Natural killer cell (primary cell): ENCODE data around the gene RNU6-1. TPM values are rescaled to one million over a fixed set of nuclear protein-coding genes. Genes with fewer than 3 reads are reported as not detected.

Experiments
- ATAC-seq, 3 donors: fragments of 150-1000 bp in 2 of 3; fragments of 200-7000 bp in 1 of 3; cut with Tn5 transposase; 1 replicate in 1 of 3; 2 replicates in 2 of 3; pipeline ENCODE4 v1.10.0; 2021; ENCODE audit warnings: mild to moderate bottlenecking in 2 of 3, moderate library complexity in 2 of 3
- DNase-seq, 2 donors: peaks; one replicate each; pipeline versions ENCODE4 v3.0.0 to v3.0.0-alpha.2; 2013 to 2021; ENCODE audit warnings: mixed read lengths in 1 of 2
- H3K27ac ChIP-seq: one replicate; pipeline ENCODE4 v1.5.1; 2013; ENCODE audit warnings: mild to moderate bottlenecking, low read length
- H3K27me3 ChIP-seq: one replicate; pipeline ENCODE4 v1.6.1; 2013; ENCODE audit warnings: low read length; ENCODE audit not compliant: control insufficient read depth, insufficient read depth
- H3K36me3 ChIP-seq: one replicate; pipeline ENCODE4 v1.6.1; 2013; ENCODE audit warnings: low read length; ENCODE audit not compliant: control insufficient read depth, insufficient read depth
- H3K4me1 ChIP-seq: one replicate; pipeline ENCODE4 v1.6.1; 2013; ENCODE audit warnings: low read length; ENCODE audit not compliant: control insufficient read depth, insufficient read depth
- H3K4me3 ChIP-seq: one replicate; pipeline ENCODE4 v1.5.1; 2013; ENCODE audit warnings: low read length
- H3K9me3 ChIP-seq: one replicate; pipeline ENCODE4 v1.6.1; 2013; ENCODE audit warnings: low read length; ENCODE audit not compliant: control insufficient read depth, insufficient read depth
- H3K27ac Mint-ChIP-seq, 2 donors: one replicate each; pipeline ENCODE4 v1.8.0; 2022; ENCODE audit warnings: mild to moderate bottlenecking in 2 of 2, mixed read lengths in 2 of 2, moderate library complexity in 1 of 2
- H3K27me3 Mint-ChIP-seq, 2 donors: one replicate each; pipeline ENCODE4 v1.8.0; 2022; ENCODE audit warnings: low read depth in 2 of 2, mixed read lengths in 2 of 2
- H3K36me3 Mint-ChIP-seq: one replicate; pipeline ENCODE4 v1.8.0; 2022; ENCODE audit warnings: mixed read lengths
- H3K4me1 Mint-ChIP-seq, 2 donors: one replicate each; pipeline ENCODE4 v1.8.0; 2022; ENCODE audit warnings: mixed read lengths in 2 of 2
- H3K4me3 Mint-ChIP-seq: one replicate; pipeline ENCODE4 v1.8.0; 2022; ENCODE audit warnings: mild to moderate bottlenecking, moderate library complexity, mixed read lengths
- H3K9me3 Mint-ChIP-seq, 2 donors: one replicate each; pipeline ENCODE4 v1.8.0; 2022; ENCODE audit warnings: mixed read lengths in 2 of 2
- WGBS: methylation state at CpG from one replicate; pipeline ENCODE4 v1.1.7; 2013; ENCODE audit warnings: missing lambda C conversion rate; ENCODE audit not compliant: insufficient coverage; 5-methylcytosine and 5-hydroxymethylcytosine counted together
- intact Hi-C: fragments of 100-400 bp; cut with micrococcal nuclease; formaldehyde crosslinking; loops from one replicate; pipeline ENCODE4 v1.14.2; 2022
- total RNA-seq, 4 donors: library from RNA; stranded (reverse); fragments of 120-200 nt in 1 of 4; gene quantifications; one replicate each; pipeline versions ENCODE4 v1.2.3 to v1.2.4, GENCODE V29; 2013 to 2022
- TF ChIP-seq, protein P1 (sequence below): fragments of 200-600 bp; IDR thresholded peaks from one replicate; pipeline ENCODE4 v1.8.0; 2022; ENCODE audit warnings: antibody characterized with exemption

Gene RNU6-1
- total RNA-seq, 3 donors from 2014 or later (not counting 1 experiment from before 2014, with no cell fraction given): not detected

DNA sequence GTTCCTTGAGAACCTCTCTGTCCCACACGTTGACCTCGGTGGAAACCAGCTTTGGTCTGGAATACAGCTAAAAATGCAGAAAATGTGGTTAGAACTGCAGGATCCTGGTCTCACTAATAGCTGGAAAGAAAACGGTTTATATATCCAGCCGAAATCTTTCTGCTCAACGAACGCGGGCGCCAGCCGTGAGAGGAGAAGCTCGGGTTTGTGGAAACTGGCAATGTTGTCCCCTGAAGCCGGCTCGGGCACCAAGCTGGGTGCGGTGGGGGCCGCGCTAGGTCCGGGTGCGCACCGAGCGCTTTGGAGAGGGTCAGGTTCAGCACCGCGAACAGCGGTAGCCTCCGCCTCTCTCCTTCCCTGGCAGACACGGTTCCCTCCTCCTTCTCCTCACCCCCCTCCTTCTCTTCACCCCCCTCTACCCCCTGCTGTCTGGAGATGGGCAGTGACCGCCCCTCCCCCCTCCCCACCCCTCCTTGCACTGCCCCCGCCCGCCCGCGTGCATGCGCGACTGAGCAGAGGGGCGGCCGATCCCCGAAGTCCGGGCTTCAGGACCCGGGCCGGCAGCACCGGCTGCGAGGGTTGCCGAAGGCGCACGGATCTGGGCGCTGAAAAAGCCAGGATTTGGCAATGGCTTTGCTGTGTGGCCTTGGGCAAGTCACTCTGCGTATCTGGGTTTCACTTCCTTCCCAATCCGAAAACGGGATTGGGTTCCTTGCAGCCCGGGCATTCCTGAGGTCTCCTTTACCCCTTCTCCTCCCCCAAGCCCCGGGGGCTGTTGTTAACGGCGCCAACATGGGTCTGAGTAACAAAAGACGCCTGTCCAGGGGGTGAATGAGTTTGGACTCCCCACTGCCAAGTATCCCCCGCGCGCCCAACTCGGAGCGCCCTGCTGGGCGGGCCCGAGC lies 14.6 kb downstream of the RNU6-1 start, which contains the start of gene SKOR1:
Gene SKOR1 (plus strand): TSS at position 534 of the 905 bp plus-strand sequence. CDS start 94 bp downstream, at position 628.
- Mint-ChIP-seq H3K9me3 (no peaks in the 10 kb centered on the region), H3K36me3 (no peaks in the 10 kb centered on the region), H3K27me3 (peaks cover 61 to 65% of the 10 kb centered on the region in 2 donors), H3K4me3 (peak within 1 kb of the TSS; percentile 47), H3K4me1 (peaks cover 28 to 56% of the 10 kb centered on the region in 2 donors), H3K27ac (no peak within 1 kb of the TSS)
- ATAC-seq (peak in 1 of 3 donors; percentile 29), DNase-seq (peak in 1 of 2 donors; percentile 49)
- Histone ChIP-seq H3K4me3 (no peak within 1 kb of the TSS), H3K9me3 (no peaks in the 10 kb centered on the region), H3K27ac (no peak within 1 kb of the TSS), H3K4me1 (peaks cover 45% of the 10 kb centered on the region), H3K36me3 (no peaks in the 10 kb centered on the region), H3K27me3 (peaks cover 67% of the 10 kb centered on the region)
- 4% methylated on average over 57 of the region's 58 CpGs for WGBS
- intact Hi-C loops: no loop called here
- TF ChIP-seq, protein P1, sequence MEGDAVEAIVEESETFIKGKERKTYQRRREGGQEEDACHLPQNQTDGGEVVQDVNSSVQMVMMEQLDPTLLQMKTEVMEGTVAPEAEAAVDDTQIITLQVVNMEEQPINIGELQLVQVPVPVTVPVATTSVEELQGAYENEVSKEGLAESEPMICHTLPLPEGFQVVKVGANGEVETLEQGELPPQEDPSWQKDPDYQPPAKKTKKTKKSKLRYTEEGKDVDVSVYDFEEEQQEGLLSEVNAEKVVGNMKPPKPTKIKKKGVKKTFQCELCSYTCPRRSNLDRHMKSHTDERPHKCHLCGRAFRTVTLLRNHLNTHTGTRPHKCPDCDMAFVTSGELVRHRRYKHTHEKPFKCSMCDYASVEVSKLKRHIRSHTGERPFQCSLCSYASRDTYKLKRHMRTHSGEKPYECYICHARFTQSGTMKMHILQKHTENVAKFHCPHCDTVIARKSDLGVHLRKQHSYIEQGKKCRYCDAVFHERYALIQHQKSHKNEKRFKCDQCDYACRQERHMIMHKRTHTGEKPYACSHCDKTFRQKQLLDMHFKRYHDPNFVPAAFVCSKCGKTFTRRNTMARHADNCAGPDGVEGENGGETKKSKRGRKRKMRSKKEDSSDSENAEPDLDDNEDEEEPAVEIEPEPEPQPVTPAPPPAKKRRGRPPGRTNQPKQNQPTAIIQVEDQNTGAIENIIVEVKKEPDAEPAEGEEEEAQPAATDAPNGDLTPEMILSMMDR: no peak

DNA sequence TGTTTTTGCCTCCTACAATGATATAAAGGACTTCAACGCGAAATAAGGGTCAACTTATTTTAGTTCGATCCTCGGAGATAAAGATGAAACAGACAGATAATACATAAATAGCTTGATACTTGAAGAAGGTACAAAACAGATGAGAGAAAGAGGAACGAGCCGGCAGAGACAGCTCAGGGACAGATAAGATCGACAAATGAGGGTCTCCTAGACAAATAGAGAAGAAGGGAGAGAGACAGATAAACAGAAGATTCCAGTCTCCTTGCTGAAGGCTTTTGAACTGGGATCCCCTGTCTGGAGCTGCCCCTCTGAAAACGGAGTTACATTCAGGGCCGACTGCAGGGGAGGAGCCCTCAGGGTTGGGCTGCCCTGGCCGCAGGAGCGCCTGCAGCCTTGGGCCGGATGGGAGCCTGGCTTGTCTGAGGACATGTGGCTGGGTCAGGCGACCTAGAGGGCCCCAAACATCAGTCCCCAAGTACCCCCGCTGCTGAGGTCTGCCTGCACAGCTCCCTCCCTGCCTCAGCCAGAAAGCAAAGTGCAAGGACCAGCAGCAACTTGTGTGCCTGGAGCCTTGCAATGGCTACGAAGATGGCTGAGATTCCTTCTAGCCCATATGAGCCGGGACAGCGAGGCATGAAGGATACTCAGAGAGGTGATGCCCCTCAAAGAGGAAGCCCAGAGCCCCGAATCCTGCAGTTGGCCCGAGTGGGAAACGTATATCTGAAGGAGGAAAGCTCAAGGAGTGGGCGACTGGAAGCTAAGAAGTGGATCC lies 15.5 kb downstream of the RNU6-1 start:
- intact Hi-C loops: no loop called here
- H3K9me3 ChIP-seq: no peaks in the 10 kb centered on the region

DNA sequence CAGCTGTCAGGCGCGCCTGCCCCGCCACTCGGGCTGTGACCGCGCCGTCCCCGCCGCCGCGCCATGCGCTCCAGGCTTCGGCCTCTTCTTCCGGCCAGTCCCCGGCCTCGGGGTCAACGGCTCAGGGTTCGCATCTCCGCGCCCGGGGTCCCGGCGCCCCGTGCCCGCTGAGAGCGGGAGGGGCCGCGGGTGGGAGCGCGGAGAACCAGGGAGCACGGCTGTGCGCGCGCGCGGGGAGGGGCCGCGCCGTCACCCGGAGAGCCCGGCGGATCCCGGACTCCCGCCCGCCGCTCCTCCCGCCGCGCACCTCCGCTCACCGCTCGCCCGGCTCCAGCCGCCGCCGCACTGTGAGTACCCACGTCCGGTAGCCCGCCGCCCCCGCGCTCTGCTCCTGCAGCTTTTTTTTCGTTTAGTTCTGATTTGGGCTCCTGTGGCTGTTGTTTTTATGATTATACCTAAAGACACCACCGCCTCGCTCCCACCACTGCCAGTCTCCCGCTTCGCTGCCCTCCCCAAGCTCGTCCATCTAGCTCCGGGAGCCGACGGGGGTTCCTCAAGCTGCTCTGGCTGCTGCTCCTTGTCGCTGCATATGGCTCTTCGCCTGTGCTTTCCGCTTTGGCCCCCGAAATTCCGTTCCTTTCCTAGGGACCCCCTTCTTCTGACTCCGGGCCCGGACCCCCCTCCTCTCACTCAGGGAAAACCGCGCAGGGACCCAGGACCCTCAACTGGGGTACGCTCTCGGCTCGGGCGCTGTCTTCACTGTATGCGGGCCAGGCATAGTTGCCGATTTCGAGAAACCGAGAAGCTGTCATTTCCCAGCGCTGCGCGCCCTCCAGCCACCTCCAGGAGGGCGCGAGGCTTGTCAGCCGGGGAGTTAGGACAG lies 16.3 kb downstream of the RNU6-1 start:
- Histone ChIP-seq H3K27me3 (peaks cover 63% of the 10 kb centered on the region), H3K36me3 (no peaks in the 10 kb centered on the region), H3K9me3 (no peaks in the 10 kb centered on the region), H3K27ac (no peak overlapping the region), H3K4me3 (no peak overlapping the region), H3K4me1 (peaks cover 38% of the 10 kb centered on the region)
- no peaks in the 10 kb centered on the region for H3K9me3 Mint-ChIP-seq
- intact Hi-C loops: no loop called here
- no peaks in the 10 kb centered on the region for H3K36me3 Mint-ChIP-seq
- DNase-seq: peak in 1 of 2 donors; percentile 15
- no peak for ATAC-seq
- peak overlapping the region; percentile 63 for H3K4me3 Mint-ChIP-seq
- H3K27me3 Mint-ChIP-seq: peaks cover 65 to 66% of the 10 kb centered on the region in 2 donors
- WGBS: 3% methylated on average over 92 of the region's 94 CpGs
- peaks cover 33 to 52% of the 10 kb centered on the region in 2 donors for H3K4me1 Mint-ChIP-seq
- peak overlapping the region in 1 of 2 donors; percentile 21 for H3K27ac Mint-ChIP-seq
- TF ChIP-seq, protein P1: no peak

More for the DNA sequence above, 15.5 kb downstream of the RNU6-1 start:
- Histone ChIP-seq H3K4me1 (peaks cover 45% of the 10 kb centered on the region), H3K36me3 (no peaks in the 10 kb centered on the region), H3K27ac (no peak overlapping the region), H3K4me3 (no peak overlapping the region), H3K27me3 (peaks cover 69% of the 10 kb centered on the region)
- TF ChIP-seq, protein P1: no peak
- H3K9me3 Mint-ChIP-seq: no peaks in the 10 kb centered on the region
- H3K27me3 Mint-ChIP-seq: peaks cover 66 to 70% of the 10 kb centered on the region in 2 donors
- H3K4me1 Mint-ChIP-seq: peaks cover 33 to 58% of the 10 kb centered on the region in 2 donors
- H3K36me3 Mint-ChIP-seq: no peaks in the 10 kb centered on the region
- peak overlapping the region in 1 of 2 donors; percentile 21 for H3K27ac Mint-ChIP-seq
- WGBS: 11% methylated on average over 21 of the region's 21 CpGs
- H3K4me3 Mint-ChIP-seq: peak overlapping the region; percentile 63
- DNase-seq (peak in 1 of 2 donors; percentile 13), ATAC-seq (no peak)
